HCEC 1CT (cell line): ENCODE data around the gene STARD8.
"Not testable (repeated sequence)": the region's sequence is repeated elsewhere in the genome, so short reads cannot be mapped to it uniquely, and the experiment has no call there.

ENCODE experiments used
- DNase-seq: peaks from one replicate; pipeline ENCODE4 v3.0.0-alpha.2; 2017

The STARD8 gene

GRCh38 chrX:68647156-68647957 is at the start of gene STARD8:
Gene STARD8, plus strand, starts transcription at chrX:68647666. Its CDS starts 217 bp downstream, at chrX:68647883.
- DNase-seq, result peak; percentile 40

- DNase-seq, result no peak
Measured at GRCh38 chrX:68598841-68599240, 48.6 kb upstream of the STARD8 start.

- no peak for DNase-seq
Measured at GRCh38 chrX:68599256-68600152, 48.0 kb upstream of the STARD8 start.

GRCh38 chrX:68604216-68604615 is 43.2 kb upstream of the STARD8 start:
- DNase-seq, result not testable (repeated sequence)

- DNase-seq, result not testable (repeated sequence)
Measured at GRCh38 chrX:68614733-68615132, 32.7 kb upstream of the STARD8 start.

GRCh38 chrX:68627986-68628385 is 19.5 kb upstream of the STARD8 start:
- DNase-seq, result no peak

- DNase-seq, result not testable (repeated sequence)
Measured at GRCh38 chrX:68629936-68630335, 17.5 kb upstream of the STARD8 start.

- no peak for DNase-seq
Measured at GRCh38 chrX:68631336-68631735, 16.1 kb upstream of the STARD8 start.

DNA sequence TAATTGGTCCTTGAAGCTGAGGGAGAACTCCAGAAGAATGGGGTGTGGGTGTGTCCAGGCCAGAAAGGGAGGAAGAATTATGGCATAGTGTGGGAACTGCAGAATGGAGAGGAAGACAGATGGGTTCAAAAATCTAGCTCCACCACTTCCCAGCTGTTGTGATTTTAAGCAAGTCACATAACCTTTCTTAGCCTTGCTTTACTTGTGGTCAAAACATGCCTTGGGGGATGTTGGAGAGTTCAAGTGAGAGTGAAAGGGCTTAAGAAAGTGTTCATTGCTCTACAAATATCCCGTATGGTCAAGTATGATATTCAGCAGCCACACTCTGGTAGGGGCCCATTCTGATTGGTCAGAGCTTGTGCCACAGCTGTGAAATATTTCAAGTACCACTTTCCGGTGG is 15.0 kb upstream of the STARD8 start:
- DNase-seq, result no peak

DNA sequence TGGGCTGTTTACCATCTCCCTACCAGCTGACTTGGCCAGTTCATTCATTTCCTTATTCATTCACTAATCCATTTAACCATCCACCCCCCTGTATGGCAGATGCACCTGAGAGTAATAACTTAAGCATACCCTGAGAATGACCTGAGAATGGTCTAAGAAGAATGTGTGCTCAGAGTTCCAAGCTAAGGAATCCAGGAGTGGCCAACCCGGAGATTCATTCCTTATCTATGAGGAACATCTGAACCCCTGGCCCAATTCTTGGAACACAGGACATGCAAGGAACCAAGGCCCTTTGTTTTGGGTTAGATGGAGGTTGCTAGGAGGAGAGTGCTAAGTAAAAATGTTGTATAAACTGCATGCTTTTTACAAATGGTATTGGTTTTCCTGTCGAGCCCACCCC is 13.5 kb upstream of the STARD8 start:
- no peak for DNase-seq

DNA sequence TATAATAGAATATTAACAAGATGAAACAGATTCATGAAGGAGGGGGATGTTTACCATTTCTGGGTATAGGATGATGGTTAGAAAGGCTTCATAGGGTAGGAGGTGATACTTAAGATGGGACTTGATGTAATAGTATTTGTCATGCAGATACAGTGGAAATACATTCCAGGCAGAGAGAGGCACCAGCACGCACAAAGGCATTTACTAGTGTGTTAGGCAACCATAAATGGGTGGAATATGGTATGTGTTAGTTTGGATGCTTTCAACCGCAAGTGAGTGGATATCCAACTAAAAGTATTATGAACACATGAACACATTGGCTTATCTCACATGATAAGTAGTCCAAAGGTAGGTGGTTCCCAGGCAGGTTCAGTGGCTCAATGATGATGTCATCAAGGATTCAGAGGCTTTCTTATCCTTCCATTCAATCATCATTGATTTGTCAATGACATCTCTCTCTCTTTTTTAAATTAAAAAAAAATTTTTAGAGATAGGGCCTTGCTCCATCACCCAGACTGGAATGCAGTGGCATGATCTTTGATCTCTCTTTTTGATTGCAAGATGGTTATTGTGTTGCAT is 12.7 kb upstream of the STARD8 start:
- no peak for DNase-seq

DNA sequence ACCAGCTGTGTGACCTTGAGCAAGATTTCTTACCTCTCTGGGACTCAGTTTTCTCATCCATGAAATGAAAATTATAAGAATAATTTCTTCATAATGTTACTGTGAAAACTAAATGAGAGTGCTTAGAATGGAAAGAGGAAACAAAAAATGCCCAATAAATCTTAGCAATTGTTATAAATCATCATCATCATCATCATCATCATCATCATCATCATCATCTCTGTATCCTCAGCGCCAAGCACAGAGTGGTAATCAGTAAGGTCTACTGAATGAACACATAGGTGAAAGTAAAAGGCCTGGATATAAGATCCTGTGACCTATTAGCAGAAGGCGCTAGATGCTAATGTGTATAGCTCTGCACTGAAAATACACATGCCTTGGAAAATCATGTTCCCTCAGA is 6.8 kb upstream of the STARD8 start:
- DNase-seq, result no peak

DNA sequence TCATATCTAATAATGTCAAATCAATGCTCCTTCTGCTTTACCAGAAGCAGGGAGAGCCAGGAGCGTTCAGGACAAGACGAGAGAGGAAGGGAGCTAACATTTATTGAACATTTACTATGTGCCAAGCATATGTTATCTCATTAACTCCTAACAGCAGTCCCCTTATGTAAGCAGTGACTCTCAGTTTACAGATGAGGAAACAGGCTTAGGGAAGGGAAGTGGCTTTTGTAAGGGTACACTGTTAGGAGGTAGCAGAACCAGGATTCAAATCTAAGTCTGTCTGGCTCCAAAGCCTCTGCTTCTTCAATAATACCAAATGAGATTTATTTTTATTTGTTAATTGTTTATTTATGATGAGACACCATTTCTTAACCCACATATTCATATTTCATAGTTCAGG is 2.6 kb upstream of the STARD8 start:
- no peak for DNase-seq

DNA sequence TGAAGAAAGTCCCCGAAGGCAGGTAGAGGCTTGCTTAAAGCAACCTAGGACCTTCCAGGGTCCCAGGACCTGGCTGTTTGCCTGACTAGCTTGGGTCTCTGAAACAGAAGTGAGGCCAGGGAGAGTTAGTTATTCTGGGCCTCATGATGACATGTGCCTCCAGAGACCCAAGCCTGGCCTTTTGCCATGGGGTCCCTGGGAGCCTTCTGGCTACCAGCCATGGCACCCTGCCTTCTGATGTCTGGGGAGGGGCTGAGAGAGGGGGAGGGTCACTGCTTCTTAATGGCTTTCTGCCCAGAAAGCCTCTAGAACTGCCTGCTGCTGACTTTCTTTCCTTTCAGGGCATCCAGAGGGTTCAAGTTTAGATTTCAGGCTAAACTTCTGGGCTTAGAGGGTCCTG is 1.0 kb upstream of the STARD8 start:
- DNase-seq, result no peak

- no peak for DNase-seq
Measured at GRCh38 chrX:68648960-68649359, 1.5 kb downstream of the STARD8 start.

- peak; percentile 16 for DNase-seq
Measured at GRCh38 chrX:68650491-68650890, 3.0 kb downstream of the STARD8 start.

DNA sequence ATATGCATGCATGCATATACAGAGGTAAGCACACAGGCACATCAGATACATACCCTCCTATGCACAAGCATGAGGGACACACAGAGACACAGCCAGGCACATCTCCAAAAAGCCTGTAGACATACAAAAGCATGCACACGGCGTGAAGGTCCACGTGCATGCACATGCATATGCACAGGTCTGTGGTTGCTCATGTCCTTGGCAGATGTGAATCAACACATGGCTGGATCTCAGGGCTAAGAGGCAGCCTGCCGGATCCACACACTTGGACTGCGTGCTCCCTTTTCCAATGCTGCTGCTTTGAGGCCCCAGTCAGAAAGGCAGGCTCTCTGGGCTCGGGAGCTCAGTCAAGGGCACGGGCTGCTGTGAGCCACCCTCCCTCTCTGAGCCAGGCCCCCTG is 3.6 kb downstream of the STARD8 start:
- DNase-seq, result no peak

- no peak for DNase-seq
Measured at GRCh38 chrX:68652326-68653170, 5.1 kb downstream of the STARD8 start.

GRCh38 chrX:68654693-68655092 is 7.2 kb downstream of the STARD8 start:
- DNase-seq, result no peak

DNA sequence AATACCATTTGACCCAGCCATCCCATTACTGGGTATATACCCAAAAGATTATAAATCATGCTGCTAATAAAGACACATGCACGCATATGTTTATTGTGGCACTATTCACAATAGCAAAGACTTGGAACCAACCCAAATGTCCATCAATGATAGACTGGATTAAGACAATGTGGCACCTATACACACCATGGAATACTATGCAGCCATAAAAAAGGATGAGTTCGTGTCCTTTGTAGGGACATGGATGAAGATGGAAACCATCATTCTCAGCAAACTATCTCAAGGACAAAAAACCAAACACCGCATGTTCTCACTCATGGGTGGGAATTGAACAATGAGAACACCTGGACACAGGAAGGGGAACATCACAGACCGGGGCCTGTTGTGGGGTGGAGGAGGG is 9.0 kb downstream of the STARD8 start:
- DNase-seq, result not testable (repeated sequence)

DNA sequence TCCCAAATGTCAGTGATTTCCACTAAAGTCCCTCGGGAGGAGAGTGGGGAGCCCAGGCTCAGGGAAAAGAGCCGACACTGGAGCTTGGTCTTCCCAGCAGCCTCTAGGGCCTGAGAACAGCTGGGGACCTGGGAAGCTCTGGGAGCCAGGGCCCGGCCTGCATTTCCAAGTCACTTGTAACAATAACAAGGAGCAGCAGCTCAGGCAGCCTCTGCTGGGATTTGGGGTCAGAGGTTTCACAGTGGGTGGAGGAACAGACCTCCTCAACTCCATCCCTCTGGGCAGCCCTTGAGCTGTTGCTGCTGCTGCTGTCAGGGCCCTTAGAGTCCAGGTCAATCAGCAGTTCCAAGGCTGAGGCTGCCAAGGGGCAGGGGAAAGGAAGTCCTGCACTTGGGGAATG is 11.1 kb downstream of the STARD8 start:
- DNase-seq, result no peak

GRCh38 chrX:68659385-68659784 is 11.9 kb downstream of the STARD8 start:
- no peak for DNase-seq

- no peak for DNase-seq
Measured at GRCh38 chrX:68659786-68660185, 12.3 kb downstream of the STARD8 start.
